Esophagus muscularis mucosa (tissue), 4 donors: ENCODE results near the gene BAG5. TPM values are rescaled to one million over a fixed set of nuclear protein-coding genes. Genes with fewer than 3 reads are reported as not detected.

ENCODE experiments used
- DNase-seq: peaks from one replicate; pipeline ENCODE4 v3.0.0-alpha.2; 2017; ENCODE audit errors: extremely low spot score
- H3K27ac ChIP-seq, 4 donors: fragments of 200-600 bp; sonication (generic); replicated peaks in 1 of 4; 1 replicate in 3 of 4; 2 replicates in 1 of 4; pipeline ENCODE4 v1.5.1; 2016 to 2019; ENCODE audit warnings: mild to moderate bottlenecking in 1 of 4
- H3K27me3 ChIP-seq, 4 donors: fragments of 200-600 bp; sonication (generic); one replicate each; pipeline versions ENCODE4 v1.5.1 to v1.6.0; 2016 to 2019
- H3K36me3 ChIP-seq, 4 donors: fragments of 200-600 bp; sonication (generic); one replicate each; pipeline ENCODE4 v1.5.1; 2016 to 2019
- H3K4me1 ChIP-seq, 4 donors: fragments of 200-600 bp; sonication (generic); one replicate each; pipeline ENCODE4 v1.5.1; 2016 to 2019
- H3K4me3 ChIP-seq, 4 donors: fragments of 200-600 bp; sonication (generic); 1 replicate in 2 of 4; 2 replicates in 2 of 4; pipeline ENCODE4 v1.5.1; 2016 to 2019; ENCODE audit warnings: mild to moderate bottlenecking in 4 of 4, moderate library complexity in 1 of 4
- H3K9me3 ChIP-seq, 4 donors: fragments of 200-600 bp; sonication (generic); 1 replicate in 3 of 4; 2 replicates in 1 of 4; pipeline ENCODE4 v1.5.1; 2016 to 2019
- CTCF ChIP-seq, 3 experiments: fragments of 200-600 bp in 2 of 3; fragments of 450-650 bp in 1 of 3; sonication (generic) in 2 of 3; IDR thresholded peaks; one replicate each; pipeline ENCODE4 v1.5.1; 2017 to 2019; ENCODE audit warnings: antibody characterized with exemption in 3 of 3, mild to moderate bottlenecking in 2 of 3, moderate library complexity in 1 of 3
- EP300 ChIP-seq: sonication (generic); formaldehyde crosslinking; IDR thresholded peaks from one replicate; pipeline ENCODE4 v1.6.1; 2017; ENCODE audit warnings: antibody characterized with exemption
- POLR2A ChIP-seq: fragments of 450-650 bp; IDR thresholded peaks from one replicate; pipeline ENCODE4 v1.6.1; 2017; ENCODE audit warnings: antibody characterized with exemption, moderate library complexity, mild to moderate bottlenecking, low read depth
- POLR2AphosphoS5 ChIP-seq, 2 donors: sonication (generic); formaldehyde crosslinking; IDR thresholded peaks; one replicate each; pipeline ENCODE4 v1.6.1; 2017; ENCODE audit warnings: antibody characterized with exemption in 2 of 2
- WGBS: methylation state at CpG from one replicate; pipeline ENCODE4 v1.1.5; 2018; 5-methylcytosine and 5-hydroxymethylcytosine counted together
- intact Hi-C: fragments of 100-400 bp; cut with DNase I; formaldehyde crosslinking; loops from one replicate; pipeline ENCODE4 v1.15.1; 2023
- total RNA-seq, 4 donors: library from RNA; depleted of rRNA; stranded (reverse); fragments of >200 nt; gene quantifications; one replicate each; pipeline versions ENCODE4 v1.1.0 to v1.2.1, GENCODE V29; 2016

Gene BAG5
- total RNA-seq, 4 donors from 2014 or later, result 27.4 to 34.7 (median 28.3) TPM

GRCh38 chr14:103542605-103543088 lies 19.8 kb downstream of the BAG5 start:
- whole genome bisulfite sequencing, result 21% methylated on average over 6 of the region's 18 CpGs

GRCh38 chr14:103541709-103542604 lies 20.5 kb downstream of the BAG5 start:
- 61% methylated on average over 14 of the region's 33 CpGs for WGBS
- peaks cover 74 to 100% (median 100%) of the 10 kb centered on the region in 4 donors for H3K4me1 ChIP-seq
- intact Hi-C loops, result no loop called here
- H3K4me3 ChIP-seq, result peak overlapping the region in 3 of 4 donors; percentile 2 to 34 (median 4)
- DNase-seq, result no peak
- peaks cover 0 to 5% (median 0%) of the 10 kb centered on the region in 4 donors for H3K36me3 ChIP-seq
- peak overlapping the region; percentile 93 to 97 (median 94) for H3K27ac ChIP-seq
- TF ChIP-seq CTCF (IDR thresholded peaks at IDR 0.05) (peak in 2 of 3 experiments; percentile 16 to 45), EP300 (no peak), POLR2AphosphoS5 (IDR thresholded peaks at IDR 0.05) (peak in 1 of 2 donors; percentile 23), POLR2A (no peak)
- H3K9me3 ChIP-seq, result no peaks in the 10 kb centered on the region
- H3K27me3 ChIP-seq, result no peaks in the 10 kb centered on the region

More at GRCh38 chr14:103542605-103543088, 19.8 kb downstream of the BAG5 start:
- intact Hi-C loops, result no loop called here
- peaks cover 74 to 100% (median 99%) of the 10 kb centered on the region in 4 donors for H3K4me1 ChIP-seq
- H3K36me3 ChIP-seq, result no peaks in the 10 kb centered on the region
- TF ChIP-seq POLR2AphosphoS5 (IDR thresholded peaks at IDR 0.05) (peak; percentile 15 to 21), CTCF (IDR thresholded peaks at IDR 0.05) (no peak)
- H3K9me3 ChIP-seq, result no peaks in the 10 kb centered on the region
- peak overlapping the region; percentile 93 to 97 (median 94) for H3K27ac ChIP-seq
- no peaks in the 10 kb centered on the region for H3K27me3 ChIP-seq
- peak overlapping the region in 3 of 4 donors; percentile 2 to 34 (median 4) for H3K4me3 ChIP-seq
- no peak for DNase-seq

GRCh38 chr14:103540821-103541708 lies 21.4 kb downstream of the BAG5 start:
- no peaks in the 10 kb centered on the region for H3K9me3 ChIP-seq
- no peak for TF ChIP-seq POLR2AphosphoS5 (IDR thresholded peaks at IDR 0.05)
- no peak overlapping the region for H3K4me3 ChIP-seq
- DNase-seq, result no peak
- WGBS, result 27% methylated on average over 4 of the region's 17 CpGs
- H3K4me1 ChIP-seq, result peaks cover 67 to 100% (median 99%) of the 10 kb centered on the region in 4 donors
- intact Hi-C loops, result no loop called here
- H3K36me3 ChIP-seq, result peaks cover 0 to 6% (median 0%) of the 10 kb centered on the region in 4 donors
- H3K27ac ChIP-seq, result peak overlapping the region; percentile 93 to 97 (median 94)
- no peaks in the 10 kb centered on the region for H3K27me3 ChIP-seq

DNA sequence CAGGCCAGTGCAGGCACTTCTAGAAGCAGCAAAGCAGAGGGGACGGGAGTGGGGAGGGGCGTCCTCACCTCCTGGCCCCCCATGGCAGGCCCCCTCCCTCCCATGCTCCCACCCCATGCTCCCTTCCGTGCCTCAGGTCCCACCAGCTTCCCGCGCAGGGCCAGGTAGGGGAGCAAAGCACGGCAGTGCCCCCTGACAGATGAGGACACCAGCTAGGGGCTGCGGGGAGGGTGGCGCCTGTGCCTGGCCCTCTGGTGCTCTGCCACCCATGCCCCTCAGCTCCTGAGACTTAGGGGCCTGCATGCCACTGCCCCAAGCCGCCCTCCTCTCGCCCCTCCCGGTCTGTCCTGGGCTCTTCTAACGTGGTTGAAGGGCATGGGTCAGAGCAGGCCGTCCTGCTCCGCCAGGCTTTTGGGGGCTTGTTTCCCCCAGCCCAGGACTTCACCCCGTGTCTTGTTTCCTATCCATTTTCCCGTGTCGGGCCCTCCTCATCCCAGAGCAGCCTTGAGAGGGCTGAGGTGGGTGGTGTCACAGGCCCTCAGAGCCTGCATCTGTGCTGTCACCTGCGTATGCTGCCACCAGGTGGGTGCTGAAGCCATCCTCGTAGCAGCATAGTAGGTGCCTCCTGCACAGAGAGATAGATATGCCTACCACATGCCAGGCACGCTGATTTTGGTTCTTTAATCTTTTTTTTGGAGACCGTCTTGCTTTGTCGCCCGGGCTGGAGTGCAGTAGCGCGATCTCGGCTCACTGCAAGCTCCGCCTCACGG lies 23.2 kb downstream of the BAG5 start:
- no peaks in the 10 kb centered on the region for H3K9me3 ChIP-seq
- H3K4me1 ChIP-seq, result peaks cover 66 to 100% (median 99%) of the 10 kb centered on the region in 4 donors
- TF ChIP-seq EP300, result no peak
- TF ChIP-seq CTCF (IDR thresholded peaks at IDR 0.05), result no peak
- TF ChIP-seq POLR2AphosphoS5 (IDR thresholded peaks at IDR 0.05), result no peak
- TF ChIP-seq POLR2A, result no peak
- H3K4me3 ChIP-seq, result no peak overlapping the region
- H3K36me3 ChIP-seq, result peaks cover 0 to 20% (median 7%) of the 10 kb centered on the region in 4 donors
- 74% methylated on average over 19 of the region's 28 CpGs for WGBS
- H3K27me3 ChIP-seq, result no peaks in the 10 kb centered on the region
- peak overlapping the region; percentile 93 to 97 (median 94) for H3K27ac ChIP-seq
- intact Hi-C loops, result no loop called here
- DNase-seq, result no peak
